ENCODE results near the gene IL19. TPM values are rescaled to one million over a fixed set of nuclear protein-coding genes. Genes with fewer than 3 reads are reported as not detected.

The IL19 gene
- total RNA-seq, 2 experiments from 2014 or later, result 0.21 TPM; not detected in 1

DNA sequence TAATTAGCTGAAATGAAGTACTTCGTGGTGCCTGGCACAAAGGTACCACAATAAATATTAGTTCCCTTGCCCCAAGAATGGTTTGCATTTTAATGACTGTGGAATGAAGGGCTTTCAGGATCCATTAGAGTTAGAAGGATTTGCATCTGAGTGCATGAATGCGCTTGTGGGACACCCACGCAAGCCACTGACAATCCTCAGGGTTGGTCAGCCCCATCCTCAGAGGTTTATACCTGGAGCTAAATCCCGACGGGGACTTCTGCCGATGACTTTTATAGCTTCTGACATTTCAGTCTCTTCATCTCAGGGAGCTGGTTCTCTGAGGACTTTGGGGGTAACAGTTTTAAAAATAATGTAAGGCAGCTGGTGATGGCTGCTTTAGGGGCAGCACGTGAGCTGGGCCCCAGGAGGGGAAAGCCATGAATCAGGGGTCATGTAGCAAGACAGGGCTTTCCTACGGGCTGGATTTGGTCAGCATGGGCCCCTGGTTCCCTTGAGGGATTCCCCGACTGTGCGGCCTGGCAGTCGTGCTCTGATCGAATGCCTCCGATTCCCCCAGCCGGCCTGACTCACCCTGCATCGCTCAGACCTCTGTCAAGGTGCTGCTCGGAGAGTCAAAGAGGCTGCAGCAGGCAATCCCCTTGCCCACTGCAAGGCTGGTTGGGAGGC, 22.5 kb downstream of the IL19 start:
- Mint-ChIP-seq H3K27ac (peak overlapping the region; percentile 86), H3K9me3 (no peaks in the 10 kb centered on the region), H3K4me3 (no peak overlapping the region), H3K36me3 (no peaks in the 10 kb centered on the region), H3K4me1 (ENCODE audit: low read depth) (peaks cover 63% of the 10 kb centered on the region), H3K27me3 (peaks cover 13% of the 10 kb centered on the region)
- ChIA-PET POLR2A (interaction anchor here (0.8 to 1.0 kb wide), 2 partner anchors 9 to 27 kb away, joined by 3 read pairs; no protein-coding TSS in a partner anchor), CTCF (interaction anchor here (0.6 to 0.9 kb wide), 3 partner anchors 12 to 135 kb away, joined by 3 read pairs; no protein-coding TSS in a partner anchor)
- intact Hi-C loops (cut with micrococcal nuclease), result no loop called here
- DNase-seq, result peak; percentile 56

DNA sequence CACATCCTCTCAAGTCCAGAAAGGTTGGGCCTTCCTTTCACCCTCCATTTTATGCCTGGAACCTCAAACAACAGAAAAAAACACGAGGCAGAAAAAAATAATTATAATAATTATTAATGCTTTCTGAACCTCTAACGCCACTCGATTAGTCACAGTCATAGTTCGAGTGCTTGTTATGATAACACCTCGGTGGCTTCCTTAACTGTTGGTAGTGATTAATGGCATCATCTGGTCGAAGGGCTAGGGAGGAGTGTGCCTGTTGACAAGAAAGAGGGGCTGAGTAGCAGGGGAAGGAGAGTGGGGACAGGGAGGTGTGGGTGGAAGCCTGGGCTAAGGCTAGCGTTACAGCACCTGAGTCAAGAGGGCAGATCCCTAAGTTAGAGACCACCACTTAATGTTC, 23.0 kb downstream of the IL19 start:
- no peak for DNase-seq
- Mint-ChIP-seq H3K4me3 (no peak overlapping the region), H3K27ac (peak overlapping the region; percentile 86), H3K36me3 (no peaks in the 10 kb centered on the region), H3K9me3 (no peaks in the 10 kb centered on the region), H3K4me1 (ENCODE audit: low read depth) (peaks cover 68% of the 10 kb centered on the region), H3K27me3 (peaks cover 11% of the 10 kb centered on the region)
- ChIA-PET POLR2A (interaction anchor here (1.1 to 2.1 kb wide), 3 partner anchors 8 to 54 kb away, joined by 4 to 17 read pairs (median 5); no protein-coding TSS in a partner anchor), CTCF (interaction anchor here (0.6 to 1.4 kb wide), 4 partner anchors 10 to 136 kb away, joined by 3 to 5 read pairs (median 3); no protein-coding TSS in a partner anchor)
- intact Hi-C loops (cut with micrococcal nuclease), result loop anchor here (1.0 kb wide), 2 partner anchors 9 to 10 kb away; no protein-coding TSS in a partner anchor

DNA sequence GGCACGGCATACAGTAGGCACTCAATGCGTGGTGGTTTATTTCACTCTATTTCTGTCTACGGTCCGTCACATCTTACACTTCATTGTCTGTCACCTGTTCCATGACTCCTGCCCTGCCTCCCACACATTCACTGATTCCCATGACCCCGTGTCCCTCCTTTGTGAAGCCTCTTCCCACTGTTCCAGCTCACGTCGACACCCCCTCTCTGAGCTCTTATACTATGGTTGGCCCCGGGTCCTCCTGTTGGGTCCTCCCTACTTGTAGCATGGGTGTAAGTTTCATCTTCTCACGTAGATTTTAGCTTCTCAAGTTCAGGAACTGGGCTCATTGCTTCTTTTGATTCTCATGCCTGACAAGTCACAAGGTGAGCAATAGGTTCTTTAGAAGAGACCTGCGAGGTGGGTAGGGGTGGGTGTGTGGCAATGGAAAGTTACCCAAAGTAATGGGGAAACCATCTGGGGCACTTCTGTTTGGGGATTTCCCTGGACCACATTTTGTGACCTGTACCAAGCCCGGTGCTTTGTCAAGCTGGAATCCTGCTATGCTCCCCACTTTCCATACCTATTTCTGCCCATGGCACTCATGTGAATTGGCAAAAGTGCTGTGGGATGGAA, 23.8 kb downstream of the IL19 start:
- Mint-ChIP-seq H3K27ac (peak overlapping the region; percentile 86), H3K36me3 (no peaks in the 10 kb centered on the region), H3K4me1 (ENCODE audit: low read depth) (peaks cover 75% of the 10 kb centered on the region), H3K4me3 (no peak overlapping the region), H3K27me3 (peaks cover 10% of the 10 kb centered on the region), H3K9me3 (no peaks in the 10 kb centered on the region)
- ChIA-PET POLR2A (interaction anchor here (0.6 to 2.1 kb wide), 8 partner anchors 9 to 610 kb away, joined by 3 to 17 read pairs (median 6); partner anchors contain the start of gene IL10), CTCF (interaction anchor here (0.9 to 2.0 kb wide), 7 partner anchors 9 to 288 kb away, joined by 3 to 11 read pairs (median 5); partner anchors contain the start of gene IL20)
- intact Hi-C loops (cut with micrococcal nuclease), result loop anchor here (1.0 kb wide), 2 partner anchors 9 to 10 kb away; no protein-coding TSS in a partner anchor
- DNase-seq, result peak; percentile 78

DNA sequence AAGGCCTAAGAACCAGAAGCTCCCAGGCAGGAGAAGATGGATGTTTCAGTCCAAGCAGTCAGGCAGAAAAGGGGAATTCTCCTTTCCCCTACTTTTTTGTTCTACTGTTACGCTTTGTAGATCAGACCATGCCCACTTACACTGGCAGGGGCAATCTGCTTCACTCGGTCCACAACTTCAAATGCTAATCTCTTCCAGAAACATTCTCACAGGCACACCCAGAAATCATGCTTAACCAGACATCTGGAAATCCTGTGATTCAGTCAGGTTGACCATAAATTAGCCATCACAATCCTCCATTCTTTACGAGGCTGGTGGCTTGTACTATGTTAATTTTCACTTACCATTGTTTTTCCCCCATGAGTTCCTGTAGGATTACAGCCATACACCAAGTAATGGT, 25.5 kb downstream of the IL19 start:
- H3K36me3 Mint-ChIP-seq, result peaks cover 4% of the 10 kb centered on the region
- no peak overlapping the region for H3K4me3 Mint-ChIP-seq
- no peak overlapping the region for H3K27ac Mint-ChIP-seq
- no peak for DNase-seq
- CTCF ChIA-PET, result interaction anchor here (1.6 kb wide), 1 partner anchor 69 kb away, joined by 5 read pairs; the partner anchor contains the start of gene IL20
- POLR2A ChIA-PET, result no interaction called here
- intact Hi-C loops (cut with micrococcal nuclease), result no loop called here
- H3K27me3 Mint-ChIP-seq, result peaks cover 10% of the 10 kb centered on the region
- H3K9me3 Mint-ChIP-seq, result no peaks in the 10 kb centered on the region
- H3K4me1 Mint-ChIP-seq (ENCODE audit: low read depth), result peaks cover 69% of the 10 kb centered on the region

DNA sequence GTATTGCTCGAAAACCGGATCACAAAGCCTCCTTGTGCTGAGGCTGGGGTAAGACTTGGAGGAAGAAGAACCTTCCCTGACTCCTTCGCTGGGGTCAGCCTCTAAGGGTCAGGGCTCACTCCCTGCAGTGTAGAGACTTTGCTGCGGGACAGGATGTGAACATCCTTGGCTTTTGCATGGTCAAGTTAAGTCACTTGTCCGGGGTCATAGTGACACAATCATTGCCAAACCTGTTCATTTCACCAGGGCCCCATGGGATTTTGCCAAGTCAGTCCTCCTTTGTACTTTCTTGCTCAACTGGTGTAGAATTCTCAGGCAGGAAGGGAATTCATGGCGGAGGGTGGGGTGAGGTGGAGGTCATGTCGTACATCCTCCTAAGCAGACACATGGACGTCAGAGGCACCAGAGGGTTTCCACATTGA, 26.4 kb downstream of the IL19 start:
- intact Hi-C loops (cut with micrococcal nuclease), result no loop called here
- Mint-ChIP-seq H3K4me3 (no peak overlapping the region), H3K9me3 (no peaks in the 10 kb centered on the region), H3K27ac (no peak overlapping the region), H3K27me3 (peaks cover 16% of the 10 kb centered on the region), H3K36me3 (peaks cover 4% of the 10 kb centered on the region), H3K4me1 (ENCODE audit: low read depth) (peaks cover 71% of the 10 kb centered on the region)
- DNase-seq, result no peak
- POLR2A ChIA-PET, result no interaction called here
- CTCF ChIA-PET, result interaction anchor here (1.1 to 3.7 kb wide), 5 partner anchors 11 to 109 kb away, joined by 3 to 19 read pairs (median 14); no protein-coding TSS in a partner anchor

DNA sequence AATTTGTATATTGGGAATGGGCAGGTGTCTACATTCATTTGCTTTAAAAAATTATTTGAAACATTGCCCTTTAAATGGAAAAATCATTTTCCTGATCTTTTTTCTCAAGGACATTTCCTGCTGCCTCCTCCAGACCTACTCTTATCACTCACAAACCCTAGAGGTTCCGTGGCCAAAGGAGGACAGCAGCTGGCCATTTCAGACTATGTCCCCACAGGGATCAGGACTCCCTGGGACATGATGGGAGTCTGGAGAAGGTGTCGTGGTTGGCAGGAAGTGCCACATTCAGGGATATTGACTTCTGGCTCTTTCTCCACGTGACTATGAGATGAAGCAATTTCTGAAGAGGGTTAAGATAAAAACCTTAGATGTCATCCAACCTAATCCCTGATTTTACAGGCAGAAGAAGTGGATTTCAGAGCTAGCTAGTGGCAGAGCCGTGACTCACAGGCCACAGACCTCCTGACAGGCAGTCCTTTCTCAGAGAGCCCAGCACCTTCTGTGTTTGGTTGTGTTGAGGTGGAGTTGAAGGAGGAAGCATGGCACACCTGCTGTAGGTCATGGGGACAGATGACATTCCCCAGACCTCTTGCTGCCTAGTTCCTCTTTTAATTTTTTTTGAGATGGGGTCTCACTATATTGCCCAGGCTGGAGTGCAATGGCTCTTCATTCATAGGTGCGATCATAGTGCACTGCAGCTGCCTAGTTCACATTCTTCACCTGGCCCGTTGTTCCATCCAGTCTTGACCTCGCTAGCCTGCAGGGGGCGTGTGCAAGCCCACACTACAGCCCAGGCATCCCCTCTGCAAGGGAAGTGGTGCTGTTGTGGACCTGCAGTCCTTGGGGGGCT, 27.2 kb downstream of the IL19 start:
- Mint-ChIP-seq H3K27ac (no peak overlapping the region), H3K27me3 (peaks cover 16% of the 10 kb centered on the region), H3K36me3 (peaks cover 4% of the 10 kb centered on the region), H3K9me3 (no peaks in the 10 kb centered on the region), H3K4me1 (ENCODE audit: low read depth) (peaks cover 71% of the 10 kb centered on the region), H3K4me3 (peak overlapping the region; percentile 42)
- ChIA-PET POLR2A (interaction anchor here (0.7 to 1.9 kb wide), 6 partner anchors 12 to 63 kb away, joined by 3 to 6 read pairs (median 4); partner anchors contain the start of gene IL10), CTCF (interaction anchor here (0.6 to 3.7 kb wide), 15 partner anchors 9 to 108 kb away, joined by 3 to 19 read pairs (median 4); no protein-coding TSS in a partner anchor)
- intact Hi-C loops (cut with micrococcal nuclease), result loop anchor here (1.0 kb wide), 1 partner anchor 58 kb away; no protein-coding TSS in a partner anchor
- peak; percentile 53 for DNase-seq

DNA sequence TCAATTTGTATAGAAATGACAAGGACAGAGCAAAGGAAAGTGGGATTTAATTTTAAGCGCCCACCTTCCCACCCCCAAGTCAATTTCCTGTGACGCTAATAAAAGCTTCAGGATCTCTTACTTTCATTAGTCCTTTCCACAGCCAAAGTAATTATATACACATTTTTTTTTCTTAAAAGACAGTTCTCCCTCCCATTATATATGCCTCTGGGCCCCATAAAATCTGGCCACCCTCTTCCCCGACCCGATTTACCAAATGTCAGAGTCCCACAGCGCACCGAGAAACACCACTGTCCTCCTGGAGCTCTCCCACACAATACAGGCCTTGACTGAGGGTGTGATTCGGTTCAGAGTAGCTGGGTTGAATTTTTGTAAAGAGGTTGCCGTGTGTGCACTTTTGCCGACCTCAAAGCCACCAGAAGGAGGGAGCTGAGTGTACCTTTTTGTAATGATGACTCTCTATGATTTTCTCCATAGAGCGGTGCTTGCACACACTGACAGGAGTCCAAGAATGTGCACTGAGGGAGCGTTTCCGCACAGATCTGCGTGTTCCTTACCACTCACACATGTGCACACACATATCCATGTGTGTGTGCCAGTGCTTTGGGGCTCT, 27.9 kb downstream of the IL19 start:
- peak; percentile 72 for DNase-seq
- peaks cover 4% of the 10 kb centered on the region for H3K36me3 Mint-ChIP-seq
- peaks cover 16% of the 10 kb centered on the region for H3K27me3 Mint-ChIP-seq
- H3K4me3 Mint-ChIP-seq, result peak overlapping the region; percentile 42
- CTCF ChIA-PET, result interaction anchor here (0.6 to 3.7 kb wide), 15 partner anchors 8 to 108 kb away, joined by 3 to 19 read pairs (median 5); no protein-coding TSS in a partner anchor
- POLR2A ChIA-PET, result interaction anchor here (0.7 to 1.9 kb wide), 7 partner anchors 12 to 64 kb away, joined by 3 to 6 read pairs (median 3); partner anchors contain the start of gene IL10
- H3K27ac Mint-ChIP-seq, result peak overlapping the region; percentile 75
- no peaks in the 10 kb centered on the region for H3K9me3 Mint-ChIP-seq
- intact Hi-C loops (cut with micrococcal nuclease), result loop anchor here (1.0 kb wide), 1 partner anchor 59 kb away; no protein-coding TSS in a partner anchor
- peaks cover 73% of the 10 kb centered on the region for H3K4me1 Mint-ChIP-seq (ENCODE audit: low read depth)

DNA sequence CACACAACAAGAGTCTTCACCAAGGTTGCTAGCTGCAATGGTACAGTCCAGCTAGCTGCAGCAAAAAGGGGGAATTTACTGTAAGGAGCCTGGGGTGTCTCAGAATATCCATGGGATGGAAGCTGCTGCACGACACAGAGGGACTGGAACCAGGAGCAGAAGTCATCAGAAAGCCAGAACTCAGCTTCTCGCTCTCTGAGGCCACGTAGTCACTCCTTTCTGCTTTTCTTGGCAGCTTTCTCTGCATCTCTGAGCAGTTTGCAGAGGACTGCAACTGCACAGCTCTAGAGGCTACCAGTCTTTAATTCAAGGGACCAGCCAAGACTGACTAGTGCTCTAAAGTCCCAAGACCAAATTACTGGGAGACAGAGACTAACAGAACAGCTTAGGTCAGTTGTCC, 28.7 kb downstream of the IL19 start:
- Mint-ChIP-seq H3K4me3 (no peak overlapping the region), H3K4me1 (ENCODE audit: low read depth) (peaks cover 73% of the 10 kb centered on the region), H3K27ac (no peak overlapping the region), H3K27me3 (peaks cover 16% of the 10 kb centered on the region), H3K9me3 (no peaks in the 10 kb centered on the region), H3K36me3 (peaks cover 4% of the 10 kb centered on the region)
- intact Hi-C loops (cut with micrococcal nuclease), result no loop called here
- CTCF ChIA-PET, result interaction anchor here (1.0 to 3.7 kb wide), 8 partner anchors 11 to 85 kb away, joined by 3 to 19 read pairs (median 8); no protein-coding TSS in a partner anchor
- DNase-seq, result no peak
- POLR2A ChIA-PET, result interaction anchor here (0.7 to 1.9 kb wide), 5 partner anchors 15 to 65 kb away, joined by 3 to 6 read pairs (median 4); partner anchors contain the start of gene IL10

DNA sequence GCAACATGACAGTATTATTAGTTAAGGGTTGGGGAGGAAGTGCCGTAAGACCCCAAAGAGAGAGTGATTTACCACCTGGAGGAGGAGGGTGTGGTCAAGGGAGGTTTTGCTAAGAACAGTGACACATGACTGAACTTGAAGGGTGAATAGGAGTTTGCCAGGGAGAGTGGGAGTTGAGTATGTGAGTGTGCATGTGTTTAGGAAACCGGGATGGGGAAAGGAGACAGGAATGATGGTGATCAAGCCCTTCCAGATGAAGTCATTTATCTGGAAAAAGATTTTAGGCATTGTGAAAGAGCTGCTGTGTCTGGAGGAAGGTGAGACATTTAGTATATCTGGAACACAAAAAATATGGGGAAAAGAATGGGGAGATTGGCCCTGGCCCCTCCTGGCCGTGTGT, 29.8 kb downstream of the IL19 start:
- no peak overlapping the region for H3K4me3 Mint-ChIP-seq
- ChIA-PET CTCF (interaction anchor here (1.1 to 3.7 kb wide), 3 partner anchors 66 to 112 kb away, joined by 3 to 19 read pairs (median 7); no protein-coding TSS in a partner anchor), POLR2A (no interaction called here)
- intact Hi-C loops (cut with micrococcal nuclease), result loop anchor here (5.0 kb wide), 1 partner anchor 328 kb away; the partner anchor contains the start of gene IKBKE
- no peaks in the 10 kb centered on the region for H3K9me3 Mint-ChIP-seq
- H3K27ac Mint-ChIP-seq, result peak overlapping the region; percentile 9
- DNase-seq, result no peak
- peaks cover 73% of the 10 kb centered on the region for H3K4me1 Mint-ChIP-seq (ENCODE audit: low read depth)
- H3K27me3 Mint-ChIP-seq, result peaks cover 16% of the 10 kb centered on the region
- peaks cover 4% of the 10 kb centered on the region for H3K36me3 Mint-ChIP-seq

DNA sequence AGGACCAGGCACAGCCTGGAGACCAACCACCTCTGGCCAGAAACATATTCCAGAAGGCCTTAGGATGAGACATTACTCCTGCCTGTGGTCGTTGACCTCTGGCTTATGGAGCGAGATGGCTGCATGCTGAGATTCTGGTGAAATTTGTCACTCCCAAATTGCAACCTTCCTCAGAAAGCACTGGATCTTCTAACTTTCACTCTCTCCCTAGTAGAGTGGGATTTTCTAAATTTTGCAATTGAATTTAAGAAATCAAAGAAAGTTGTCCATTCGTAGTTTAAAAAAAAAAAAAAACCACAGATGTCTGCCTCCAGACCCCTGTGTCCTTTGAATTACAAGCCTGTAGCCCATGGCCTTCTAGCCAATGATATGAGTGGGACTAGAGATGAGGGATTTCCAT, 30.3 kb downstream of the IL19 start:
- POLR2A ChIA-PET, result interaction anchor here (5.1 to 5.3 kb wide), 2 partner anchors 18 to 60 kb away, joined by 30 to 34 read pairs; no protein-coding TSS in a partner anchor
- no peak for DNase-seq
- Mint-ChIP-seq H3K9me3 (no peaks in the 10 kb centered on the region), H3K27ac (no peak overlapping the region), H3K4me3 (no peak overlapping the region), H3K4me1 (ENCODE audit: low read depth) (peaks cover 76% of the 10 kb centered on the region), H3K36me3 (peaks cover 4% of the 10 kb centered on the region), H3K27me3 (peaks cover 16% of the 10 kb centered on the region)
- CTCF ChIA-PET, result interaction anchor here (1.1 to 11.3 kb wide), 2 partner anchors 66 to 112 kb away, joined by 3 to 315 read pairs; no protein-coding TSS in a partner anchor
- intact Hi-C loops (cut with micrococcal nuclease), result loop anchor here (5.0 kb wide), 1 partner anchor 329 kb away; the partner anchor contains the start of gene IKBKE
